Measurements from ENCODE around the gene CLEC3B. TPM values are rescaled to one million over a fixed set of nuclear protein-coding genes. Genes with fewer than 3 reads are reported as not detected.

The CLEC3B gene
- total RNA-seq, 6 experiments from 2014 or later, result 1.00 to 1.9 (median 1.2) TPM

- TF ChIP-seq CTCF (IDR thresholded peaks at IDR 0.05), result no peak
- Mint-ChIP-seq H3K4me1 (ENCODE audit: low read depth) (peaks cover 42% of the 10 kb centered on the region), H3K9me3 (no peaks in the 10 kb centered on the region), H3K4me3 (no peak overlapping the region; the same call in 1 of the 2 replicates), H3K36me3 (ENCODE audit: low read depth) (no peaks in the 10 kb centered on the region), H3K27ac (peak overlapping the region; percentile 94), H3K27me3 (ENCODE audit: insufficient read depth) (no peaks in the 10 kb centered on the region; the same call in 1 of the 2 replicates)
- DNase-seq, result no peak
Measured at GRCh38 chr3:45027441-45027840, 1.3 kb downstream of the CLEC3B start.

GRCh38 chr3:45029216-45029615 is 3.1 kb downstream of the CLEC3B start:
- H3K9me3 Mint-ChIP-seq, result no peaks in the 10 kb centered on the region
- no peak for TF ChIP-seq CTCF (IDR thresholded peaks at IDR 0.05)
- H3K27ac Mint-ChIP-seq, result peak overlapping the region; percentile 83
- 0 out of 2 replicates have a peak overlapping the region, but pooled peaks have one; percentile 12 for H3K4me3 Mint-ChIP-seq
- H3K27me3 Mint-ChIP-seq (ENCODE audit: insufficient read depth), result no peaks in the 10 kb centered on the region; the same call in 1 of the 2 replicates
- no peak for DNase-seq
- peaks cover 42% of the 10 kb centered on the region for H3K4me1 Mint-ChIP-seq (ENCODE audit: low read depth)
- no peaks in the 10 kb centered on the region for H3K36me3 Mint-ChIP-seq (ENCODE audit: low read depth)

GRCh38 chr3:45029661-45030060 is 3.6 kb downstream of the CLEC3B start:
- peak overlapping the region; percentile 83 for H3K27ac Mint-ChIP-seq

GRCh38 chr3:45031531-45031930 is 5.4 kb downstream of the CLEC3B start:
- no peak for TF ChIP-seq CTCF (IDR thresholded peaks at IDR 0.05)
- DNase-seq, result no peak
- peaks cover 38% of the 10 kb centered on the region for H3K4me1 Mint-ChIP-seq (ENCODE audit: low read depth)
- no peaks in the 10 kb centered on the region for H3K36me3 Mint-ChIP-seq (ENCODE audit: low read depth)
- H3K9me3 Mint-ChIP-seq, result no peaks in the 10 kb centered on the region
- no peaks in the 10 kb centered on the region; the same call in none of the 2 replicates for H3K27me3 Mint-ChIP-seq (ENCODE audit: insufficient read depth)
- H3K27ac Mint-ChIP-seq, result no peak overlapping the region
- no peak overlapping the region for H3K4me3 Mint-ChIP-seq

More at GRCh38 chr3:45029661-45030060, 3.6 kb downstream of the CLEC3B start:
- no peak for TF ChIP-seq CTCF (IDR thresholded peaks at IDR 0.05)
- DNase-seq, result peak; percentile 72
- Mint-ChIP-seq H3K27me3 (ENCODE audit: insufficient read depth) (no peaks in the 10 kb centered on the region; the same call in 1 of the 2 replicates), H3K4me1 (ENCODE audit: low read depth) (peaks cover 41% of the 10 kb centered on the region), H3K36me3 (ENCODE audit: low read depth) (no peaks in the 10 kb centered on the region), H3K4me3 (0 out of 2 replicates have a peak overlapping the region, but pooled peaks have one; percentile 12), H3K9me3 (no peaks in the 10 kb centered on the region)

GRCh38 chr3:45032113-45032512 is 6.0 kb downstream of the CLEC3B start:
- Mint-ChIP-seq H3K4me1 (ENCODE audit: low read depth) (peaks cover 32% of the 10 kb centered on the region), H3K4me3 (no peak overlapping the region), H3K27me3 (ENCODE audit: insufficient read depth) (no peaks in the 10 kb centered on the region; the same call in none of the 2 replicates), H3K36me3 (ENCODE audit: low read depth) (no peaks in the 10 kb centered on the region), H3K27ac (no peak overlapping the region), H3K9me3 (no peaks in the 10 kb centered on the region)
- no peak for DNase-seq
- no peak for TF ChIP-seq CTCF (IDR thresholded peaks at IDR 0.05)

Measured in HFFc6 (cell line).